ENCODE results near the gene FAT2.

Gene FAT2

GRCh38 chr5:151624476-151624875 lies 33.3 kb upstream of the FAT2 start:
- H3K27ac ChIP-seq (ENCODE audit: low read depth, low read length), result no peak overlapping the region
- no peaks in the 10 kb centered on the region for H3K27me3 ChIP-seq (ENCODE audit: control insufficient read depth, insufficient read depth, low read length)
- H3K4me1 ChIP-seq (ENCODE audit: control insufficient read depth, insufficient read depth, low read length), result no peaks in the 10 kb centered on the region
- no peak overlapping the region for H3K4me3 ChIP-seq (ENCODE audit: low read length)
- no peaks in the 10 kb centered on the region for H3K36me3 ChIP-seq (ENCODE audit: control insufficient read depth, insufficient read depth, low read length)
- no peak overlapping the region for H3K9ac ChIP-seq (ENCODE audit: low read length)

GRCh38 chr5:151622367-151623088 lies 31.4 kb upstream of the FAT2 start:
- Histone ChIP-seq H3K27me3 (ENCODE audit: control insufficient read depth, insufficient read depth, low read length) (no peaks in the 10 kb centered on the region), H3K36me3 (ENCODE audit: control insufficient read depth, insufficient read depth, low read length) (no peaks in the 10 kb centered on the region), H3K27ac (ENCODE audit: low read depth, low read length) (no peak overlapping the region), H3K9ac (ENCODE audit: low read length) (no peak overlapping the region), H3K4me1 (ENCODE audit: control insufficient read depth, insufficient read depth, low read length) (no peaks in the 10 kb centered on the region), H3K4me3 (ENCODE audit: low read length) (no peak overlapping the region)

GRCh38 chr5:151620461-151620840 lies 29.3 kb upstream of the FAT2 start:
- Histone ChIP-seq H3K27ac (ENCODE audit: low read depth, low read length) (no peak overlapping the region), H3K27me3 (ENCODE audit: control insufficient read depth, insufficient read depth, low read length) (peaks cover under 1% of the 10 kb centered on the region), H3K4me1 (ENCODE audit: control insufficient read depth, insufficient read depth, low read length) (no peaks in the 10 kb centered on the region)

GRCh38 chr5:151619812-151620460 lies 28.8 kb upstream of the FAT2 start:
- H3K9ac ChIP-seq (ENCODE audit: low read length), result no peak overlapping the region

More at GRCh38 chr5:151620461-151620840, 29.3 kb upstream of the FAT2 start:
- Histone ChIP-seq H3K4me3 (ENCODE audit: low read length) (no peak overlapping the region), H3K9ac (ENCODE audit: low read length) (no peak overlapping the region), H3K36me3 (ENCODE audit: control insufficient read depth, insufficient read depth, low read length) (no peaks in the 10 kb centered on the region)

GRCh38 chr5:151618907-151619306 lies 27.8 kb upstream of the FAT2 start:
- H3K36me3 ChIP-seq (ENCODE audit: control insufficient read depth, insufficient read depth, low read length), result no peaks in the 10 kb centered on the region
- no peak overlapping the region for H3K9ac ChIP-seq (ENCODE audit: low read length)
- no peak overlapping the region for H3K4me3 ChIP-seq (ENCODE audit: low read length)
- no peaks in the 10 kb centered on the region for H3K4me1 ChIP-seq (ENCODE audit: control insufficient read depth, insufficient read depth, low read length)
- no peak overlapping the region for H3K27ac ChIP-seq (ENCODE audit: low read depth, low read length)
- H3K27me3 ChIP-seq (ENCODE audit: control insufficient read depth, insufficient read depth, low read length), result peaks cover 2% of the 10 kb centered on the region

More at GRCh38 chr5:151619812-151620460, 28.8 kb upstream of the FAT2 start:
- Histone ChIP-seq H3K36me3 (ENCODE audit: control insufficient read depth, insufficient read depth, low read length) (no peaks in the 10 kb centered on the region), H3K4me1 (ENCODE audit: control insufficient read depth, insufficient read depth, low read length) (no peaks in the 10 kb centered on the region), H3K27me3 (ENCODE audit: control insufficient read depth, insufficient read depth, low read length) (peaks cover 2% of the 10 kb centered on the region), H3K27ac (ENCODE audit: low read depth, low read length) (no peak overlapping the region), H3K4me3 (ENCODE audit: low read length) (no peak overlapping the region)

- Histone ChIP-seq H3K4me3 (ENCODE audit: low read length) (no peak overlapping the region), H3K4me1 (ENCODE audit: control insufficient read depth, insufficient read depth, low read length) (no peaks in the 10 kb centered on the region), H3K9ac (ENCODE audit: low read length) (no peak overlapping the region), H3K36me3 (ENCODE audit: control insufficient read depth, insufficient read depth, low read length) (no peaks in the 10 kb centered on the region), H3K27me3 (ENCODE audit: control insufficient read depth, insufficient read depth, low read length) (peaks cover 3% of the 10 kb centered on the region), H3K27ac (ENCODE audit: low read depth, low read length) (no peak overlapping the region)
Observed at GRCh38 chr5:151617841-151618710, 26.9 kb upstream of the FAT2 start.

GRCh38 chr5:151617383-151617840 lies 26.3 kb upstream of the FAT2 start:
- Histone ChIP-seq H3K36me3 (ENCODE audit: control insufficient read depth, insufficient read depth, low read length) (no peaks in the 10 kb centered on the region), H3K27ac (ENCODE audit: low read depth, low read length) (no peak overlapping the region), H3K4me3 (ENCODE audit: low read length) (no peak overlapping the region), H3K4me1 (ENCODE audit: control insufficient read depth, insufficient read depth, low read length) (no peaks in the 10 kb centered on the region), H3K27me3 (ENCODE audit: control insufficient read depth, insufficient read depth, low read length) (peaks cover 4% of the 10 kb centered on the region), H3K9ac (ENCODE audit: low read length) (no peak overlapping the region)

GRCh38 chr5:151615431-151615830 lies 24.3 kb upstream of the FAT2 start:
- peaks cover 4% of the 10 kb centered on the region for H3K27me3 ChIP-seq (ENCODE audit: control insufficient read depth, insufficient read depth, low read length)
- H3K4me1 ChIP-seq (ENCODE audit: control insufficient read depth, insufficient read depth, low read length), result no peaks in the 10 kb centered on the region
- H3K4me3 ChIP-seq (ENCODE audit: low read length), result no peak overlapping the region
- H3K9ac ChIP-seq (ENCODE audit: low read length), result no peak overlapping the region
- no peaks in the 10 kb centered on the region for H3K36me3 ChIP-seq (ENCODE audit: control insufficient read depth, insufficient read depth, low read length)
- H3K27ac ChIP-seq (ENCODE audit: low read depth, low read length), result no peak overlapping the region

GRCh38 chr5:151614565-151614964 lies 23.4 kb upstream of the FAT2 start:
- Histone ChIP-seq H3K36me3 (ENCODE audit: control insufficient read depth, insufficient read depth, low read length) (no peaks in the 10 kb centered on the region), H3K27ac (ENCODE audit: low read depth, low read length) (no peak overlapping the region), H3K4me1 (ENCODE audit: control insufficient read depth, insufficient read depth, low read length) (no peaks in the 10 kb centered on the region), H3K4me3 (ENCODE audit: low read length) (no peak overlapping the region), H3K9ac (ENCODE audit: low read length) (no peak overlapping the region), H3K27me3 (ENCODE audit: control insufficient read depth, insufficient read depth, low read length) (peaks cover 4% of the 10 kb centered on the region)

GRCh38 chr5:151612689-151613427 lies 21.7 kb upstream of the FAT2 start:
- H3K36me3 ChIP-seq (ENCODE audit: control insufficient read depth, insufficient read depth, low read length), result no peaks in the 10 kb centered on the region
- no peak overlapping the region for H3K9ac ChIP-seq (ENCODE audit: low read length)
- H3K4me1 ChIP-seq (ENCODE audit: control insufficient read depth, insufficient read depth, low read length), result no peaks in the 10 kb centered on the region
- H3K27ac ChIP-seq (ENCODE audit: low read depth, low read length), result no peak overlapping the region
- H3K4me3 ChIP-seq (ENCODE audit: low read length), result no peak overlapping the region
- H3K27me3 ChIP-seq (ENCODE audit: control insufficient read depth, insufficient read depth, low read length), result peaks cover 4% of the 10 kb centered on the region

GRCh38 chr5:151611127-151611775 lies 20.1 kb upstream of the FAT2 start:
- Histone ChIP-seq H3K27ac (ENCODE audit: low read depth, low read length) (no peak overlapping the region), H3K36me3 (ENCODE audit: control insufficient read depth, insufficient read depth, low read length) (no peaks in the 10 kb centered on the region), H3K9ac (ENCODE audit: low read length) (no peak overlapping the region), H3K4me1 (ENCODE audit: control insufficient read depth, insufficient read depth, low read length) (no peaks in the 10 kb centered on the region), H3K27me3 (ENCODE audit: control insufficient read depth, insufficient read depth, low read length) (peaks cover 4% of the 10 kb centered on the region), H3K4me3 (ENCODE audit: low read length) (no peak overlapping the region)
